ENCODE data around the gene PHF19.

The PHF19 gene

DNA sequence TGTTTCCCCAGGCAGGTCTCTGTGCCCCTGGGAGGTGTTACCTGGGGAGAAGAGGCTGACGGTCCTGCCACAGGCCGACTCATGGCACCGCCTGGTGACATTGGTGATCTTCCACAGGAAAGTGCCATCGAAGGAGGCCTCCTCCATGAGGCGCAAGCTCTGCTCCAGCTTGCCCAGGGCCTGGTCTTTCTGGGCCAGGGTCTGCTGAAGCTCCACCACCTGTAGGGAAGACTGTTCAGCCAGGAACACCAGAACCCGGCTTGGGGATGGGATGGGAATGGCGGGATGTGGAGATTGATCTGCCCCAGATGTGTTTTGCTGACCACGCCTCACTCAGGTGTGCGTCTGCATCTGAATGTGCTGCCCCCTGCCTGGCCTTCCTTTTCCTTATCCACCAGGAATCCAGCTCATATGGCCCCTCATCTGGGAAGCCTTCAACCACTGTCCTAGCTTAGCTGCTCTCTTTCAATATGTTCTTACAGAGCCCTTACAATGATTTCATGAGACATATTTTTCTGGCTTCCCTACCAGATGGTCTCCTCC lies 34.4 kb upstream of the PHF19 start:
- Histone ChIP-seq H3K27me3 (ENCODE audit: control insufficient read depth, insufficient read depth, low read length) (no peaks in the 10 kb centered on the region), H3K4me1 (ENCODE audit: control insufficient read depth, insufficient read depth, low read length) (peaks cover 12% of the 10 kb centered on the region), H3K36me3 (ENCODE audit: control insufficient read depth, insufficient read depth, low read length) (no peaks in the 10 kb centered on the region), H3K9ac (ENCODE audit: low read depth, low read length) (no peak overlapping the region), H3K4me3 (ENCODE audit: low read depth, low read length) (no peak overlapping the region), H3K27ac (ENCODE audit: low read depth, low read length) (no peak overlapping the region), H3K9me3 (ENCODE audit: control insufficient read depth, insufficient read depth, low read length) (no peaks in the 10 kb centered on the region)

DNA sequence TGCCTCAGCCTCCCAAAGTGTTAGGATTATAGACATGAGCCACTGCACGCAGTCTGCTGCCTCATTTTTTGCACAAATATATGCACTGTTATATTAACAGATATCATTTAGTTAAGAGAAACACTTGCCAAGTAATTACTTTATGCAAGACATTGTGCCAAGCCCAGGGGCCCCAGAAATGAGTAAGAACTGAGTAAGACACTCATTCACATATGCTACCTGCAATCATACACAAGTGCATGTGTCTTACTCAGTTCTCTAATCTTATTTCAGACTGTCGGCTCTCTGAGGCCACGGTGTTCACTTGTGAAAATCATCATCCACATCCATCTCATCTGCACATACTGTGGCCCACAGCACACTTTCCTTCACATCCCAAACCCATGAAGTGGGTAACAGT lies 33.7 kb upstream of the PHF19 start:
- Histone ChIP-seq H3K4me3 (ENCODE audit: low read depth, low read length) (no peak overlapping the region), H3K36me3 (ENCODE audit: control insufficient read depth, insufficient read depth, low read length) (no peaks in the 10 kb centered on the region), H3K9me3 (ENCODE audit: control insufficient read depth, insufficient read depth, low read length) (no peaks in the 10 kb centered on the region), H3K4me1 (ENCODE audit: control insufficient read depth, insufficient read depth, low read length) (peaks cover 12% of the 10 kb centered on the region), H3K9ac (ENCODE audit: low read depth, low read length) (no peak overlapping the region), H3K27me3 (ENCODE audit: control insufficient read depth, insufficient read depth, low read length) (no peaks in the 10 kb centered on the region), H3K27ac (ENCODE audit: low read depth, low read length) (no peak overlapping the region)

GRCh38 chr9:120909904-120910303 lies 32.9 kb upstream of the PHF19 start:
- Histone ChIP-seq H3K9me3 (ENCODE audit: control insufficient read depth, insufficient read depth, low read length) (no peaks in the 10 kb centered on the region), H3K27ac (ENCODE audit: low read depth, low read length) (no peak overlapping the region), H3K9ac (ENCODE audit: low read depth, low read length) (no peak overlapping the region), H3K4me1 (ENCODE audit: control insufficient read depth, insufficient read depth, low read length) (peaks cover 12% of the 10 kb centered on the region), H3K36me3 (ENCODE audit: control insufficient read depth, insufficient read depth, low read length) (no peaks in the 10 kb centered on the region), H3K27me3 (ENCODE audit: control insufficient read depth, insufficient read depth, low read length) (no peaks in the 10 kb centered on the region), H3K4me3 (ENCODE audit: low read depth, low read length) (no peak overlapping the region)

GRCh38 chr9:120905315-120906164 lies 28.6 kb upstream of the PHF19 start:
- no peak overlapping the region for H3K9ac ChIP-seq (ENCODE audit: low read depth, low read length)
- no peaks in the 10 kb centered on the region for H3K4me1 ChIP-seq (ENCODE audit: control insufficient read depth, insufficient read depth, low read length)
- H3K27ac ChIP-seq (ENCODE audit: low read depth, low read length): no peak overlapping the region
- no peaks in the 10 kb centered on the region for H3K9me3 ChIP-seq (ENCODE audit: control insufficient read depth, insufficient read depth, low read length)
- no peak overlapping the region for H3K4me3 ChIP-seq (ENCODE audit: low read depth, low read length)
- H3K27me3 ChIP-seq (ENCODE audit: control insufficient read depth, insufficient read depth, low read length): no peaks in the 10 kb centered on the region
- H3K36me3 ChIP-seq (ENCODE audit: control insufficient read depth, insufficient read depth, low read length): no peaks in the 10 kb centered on the region

- H3K4me3 ChIP-seq (ENCODE audit: low read depth, low read length): no peak overlapping the region
- no peaks in the 10 kb centered on the region for H3K36me3 ChIP-seq (ENCODE audit: control insufficient read depth, insufficient read depth, low read length)
- no peak overlapping the region for H3K27ac ChIP-seq (ENCODE audit: low read depth, low read length)
- H3K27me3 ChIP-seq (ENCODE audit: control insufficient read depth, insufficient read depth, low read length): no peaks in the 10 kb centered on the region
- no peak overlapping the region for H3K9ac ChIP-seq (ENCODE audit: low read depth, low read length)
- H3K4me1 ChIP-seq (ENCODE audit: control insufficient read depth, insufficient read depth, low read length): no peaks in the 10 kb centered on the region
- no peaks in the 10 kb centered on the region for H3K9me3 ChIP-seq (ENCODE audit: control insufficient read depth, insufficient read depth, low read length)
Measured at GRCh38 chr9:120904978-120905301, 28.0 kb upstream of the PHF19 start.

DNA sequence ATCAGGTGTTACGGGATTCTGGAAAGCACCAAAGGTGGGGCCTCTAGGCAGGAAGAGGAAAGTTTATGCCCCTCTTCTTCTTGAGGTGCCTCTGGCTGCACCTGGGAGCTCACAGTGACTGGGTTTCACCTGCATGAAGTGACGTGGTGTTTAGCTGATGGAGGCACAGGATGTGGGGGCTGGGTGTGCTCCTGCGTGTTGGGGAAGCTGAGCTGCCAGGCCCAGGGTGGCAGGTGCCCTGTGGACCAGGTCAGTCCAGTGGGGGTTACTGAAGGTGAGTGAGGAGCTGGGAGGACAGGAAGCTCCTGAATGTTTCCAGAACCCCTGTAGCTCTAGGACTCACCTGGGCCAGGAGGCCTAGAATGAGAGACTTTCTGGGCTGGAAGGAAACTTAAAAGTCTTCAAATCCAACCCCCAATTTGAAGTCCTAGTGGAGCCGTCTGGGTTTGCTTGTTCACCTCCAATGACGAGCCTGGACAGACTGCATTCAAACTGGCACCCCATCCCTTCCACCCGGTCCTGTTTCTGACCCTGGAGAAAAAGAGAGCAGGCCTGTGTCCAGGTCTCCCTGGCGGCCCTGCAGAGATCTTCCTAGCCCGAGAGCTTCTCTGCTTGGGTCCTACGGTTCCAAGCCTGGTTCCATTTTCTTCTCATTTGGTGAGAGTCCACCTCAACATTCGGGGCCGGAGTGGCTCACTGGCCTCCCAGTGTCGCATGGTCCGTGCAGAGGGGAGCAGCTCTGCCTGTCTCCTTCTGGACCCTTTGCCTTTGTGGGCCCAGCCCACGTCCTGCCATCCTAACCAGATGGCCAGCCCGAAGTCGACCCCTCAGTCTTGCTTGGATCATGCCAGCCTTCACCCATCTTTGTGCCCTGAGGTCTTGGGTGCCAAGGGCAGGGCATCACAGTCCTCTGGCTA lies 27.3 kb upstream of the PHF19 start:
- Histone ChIP-seq H3K9me3 (ENCODE audit: control insufficient read depth, insufficient read depth, low read length) (no peaks in the 10 kb centered on the region), H3K27ac (ENCODE audit: low read depth, low read length) (no peak overlapping the region), H3K27me3 (ENCODE audit: control insufficient read depth, insufficient read depth, low read length) (no peaks in the 10 kb centered on the region), H3K4me1 (ENCODE audit: control insufficient read depth, insufficient read depth, low read length) (no peaks in the 10 kb centered on the region), H3K9ac (ENCODE audit: low read depth, low read length) (no peak overlapping the region), H3K4me3 (ENCODE audit: low read depth, low read length) (no peak overlapping the region), H3K36me3 (ENCODE audit: control insufficient read depth, insufficient read depth, low read length) (no peaks in the 10 kb centered on the region)

DNA sequence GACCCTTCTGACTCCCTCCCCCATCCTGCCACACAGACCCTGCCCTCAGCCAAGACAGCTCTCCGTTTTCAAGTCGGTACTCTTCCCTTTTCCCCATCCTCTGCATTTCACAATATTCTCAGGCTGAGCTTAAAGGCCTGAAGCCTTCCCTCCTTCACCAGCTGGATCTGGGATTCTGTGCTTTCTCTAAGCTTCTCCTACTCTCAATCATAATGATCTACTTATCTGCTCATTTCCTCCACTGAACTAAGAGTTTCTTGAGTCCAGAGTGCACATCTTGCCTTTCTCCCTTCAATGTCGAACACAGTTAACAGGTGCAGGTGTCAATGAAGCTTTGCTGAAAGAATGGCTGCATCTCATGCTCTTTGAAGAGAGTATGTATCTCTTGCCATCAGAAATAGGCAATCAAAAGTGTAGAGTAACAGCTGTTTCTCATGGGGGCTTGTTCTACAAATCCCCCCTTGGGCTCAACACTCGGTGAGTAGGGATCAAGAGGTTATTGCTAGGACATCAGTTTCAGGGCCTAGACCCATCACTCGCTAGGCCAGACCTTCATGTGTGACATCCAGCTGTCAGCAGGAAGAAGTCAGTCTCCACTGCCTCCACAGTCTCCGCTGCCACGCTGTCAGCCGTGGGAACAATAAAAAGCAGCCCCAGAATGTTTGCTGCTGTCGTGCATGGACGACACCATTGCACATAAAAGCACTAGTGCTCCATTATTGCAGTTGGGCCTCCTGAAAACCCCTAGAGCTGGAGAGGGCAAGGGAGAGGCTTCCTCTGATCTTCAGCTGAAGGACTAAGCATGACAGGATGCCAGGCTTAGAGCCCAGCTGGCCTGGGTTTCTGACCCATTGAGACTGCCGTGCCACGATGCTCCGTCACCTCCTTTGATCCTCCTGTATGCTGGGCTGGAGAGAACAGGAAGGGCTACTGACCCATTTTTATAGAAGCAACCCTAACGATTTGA lies 25.9 kb upstream of the PHF19 start:
- no peak overlapping the region for H3K9ac ChIP-seq (ENCODE audit: low read depth, low read length)
- H3K9me3 ChIP-seq (ENCODE audit: control insufficient read depth, insufficient read depth, low read length): no peaks in the 10 kb centered on the region
- H3K4me1 ChIP-seq (ENCODE audit: control insufficient read depth, insufficient read depth, low read length): no peaks in the 10 kb centered on the region
- H3K27ac ChIP-seq (ENCODE audit: low read depth, low read length): no peak overlapping the region
- H3K4me3 ChIP-seq (ENCODE audit: low read depth, low read length): no peak overlapping the region
- H3K27me3 ChIP-seq (ENCODE audit: control insufficient read depth, insufficient read depth, low read length): no peaks in the 10 kb centered on the region
- H3K36me3 ChIP-seq (ENCODE audit: control insufficient read depth, insufficient read depth, low read length): no peaks in the 10 kb centered on the region

- H3K4me1 ChIP-seq (ENCODE audit: control insufficient read depth, insufficient read depth, low read length): no peaks in the 10 kb centered on the region
- H3K9ac ChIP-seq (ENCODE audit: low read depth, low read length): no peak overlapping the region
- H3K27me3 ChIP-seq (ENCODE audit: control insufficient read depth, insufficient read depth, low read length): no peaks in the 10 kb centered on the region
- no peak overlapping the region for H3K27ac ChIP-seq (ENCODE audit: low read depth, low read length)
- H3K36me3 ChIP-seq (ENCODE audit: control insufficient read depth, insufficient read depth, low read length): no peaks in the 10 kb centered on the region
- H3K9me3 ChIP-seq (ENCODE audit: control insufficient read depth, insufficient read depth, low read length): no peaks in the 10 kb centered on the region
- H3K4me3 ChIP-seq (ENCODE audit: low read depth, low read length): no peak overlapping the region
Measured at GRCh38 chr9:120901755-120902568, 25.0 kb upstream of the PHF19 start.

DNA sequence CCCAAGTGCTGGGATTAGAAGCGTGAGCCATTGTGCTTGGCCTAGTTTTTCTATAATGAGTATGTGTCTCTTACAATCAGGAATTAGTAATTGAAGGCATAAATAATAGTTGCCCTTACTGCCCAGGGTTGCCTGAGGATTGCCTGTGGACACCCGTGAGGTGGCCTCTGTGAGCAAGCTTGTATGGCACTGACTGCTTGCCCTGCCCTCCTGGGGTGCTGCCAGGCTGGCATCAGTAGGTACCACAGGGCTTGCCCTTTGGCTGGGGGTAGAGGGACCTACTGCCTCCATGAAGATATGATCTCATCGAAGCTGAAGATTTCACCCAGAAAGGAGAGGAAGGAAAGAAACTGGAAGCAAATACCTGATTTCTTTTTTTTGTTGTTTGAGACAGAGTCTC lies 23.8 kb upstream of the PHF19 start:
- Histone ChIP-seq H3K27ac (ENCODE audit: low read depth, low read length) (no peak overlapping the region), H3K9me3 (ENCODE audit: control insufficient read depth, insufficient read depth, low read length) (no peaks in the 10 kb centered on the region), H3K4me3 (ENCODE audit: low read depth, low read length) (no peak overlapping the region), H3K9ac (ENCODE audit: low read depth, low read length) (no peak overlapping the region), H3K36me3 (ENCODE audit: control insufficient read depth, insufficient read depth, low read length) (no peaks in the 10 kb centered on the region), H3K27me3 (ENCODE audit: control insufficient read depth, insufficient read depth, low read length) (no peaks in the 10 kb centered on the region), H3K4me1 (ENCODE audit: control insufficient read depth, insufficient read depth, low read length) (no peaks in the 10 kb centered on the region)

Measured in HUES48 (cell line).